CD14-positive monocyte (primary cell): ENCODE measurements around the gene CDNF. TPM values are rescaled to one million over a fixed set of nuclear protein-coding genes. Genes with fewer than 3 reads are reported as not detected.

Experiments used
- DNase-seq, 3 donors: peaks; one replicate each; pipeline ENCODE4 v3.0.0-alpha.2; 2011 to 2022
- H2AFZ ChIP-seq: 2 replicates; pipeline ENCODE4 v1.6.0; 2012; ENCODE audit warnings: mild to moderate bottlenecking, low read depth, low read length, inconsistent platforms; ENCODE audit not compliant: insufficient read depth, poor library complexity, severe bottlenecking
- H3K27ac ChIP-seq, 2 donors: 1 replicate in 1 of 2; 2 replicates in 1 of 2; pipeline ENCODE4 v1.5.1; 2012 to 2013; ENCODE audit warnings: low read length in 2 of 2, control low read depth in 1 of 2, inconsistent platforms in 1 of 2, low read depth in 1 of 2, mild to moderate bottlenecking in 1 of 2
- H3K27me3 ChIP-seq, 2 donors: one replicate each; pipeline versions ENCODE4 v1.6.0 to v1.6.1; 2011 to 2013; ENCODE audit warnings: low read length in 2 of 2; ENCODE audit not compliant: control insufficient read depth in 2 of 2, insufficient read depth in 2 of 2
- H3K36me3 ChIP-seq, 2 donors: replicated peaks in 1 of 2; 1 replicate in 1 of 2; 2 replicates in 1 of 2; pipeline versions ENCODE4 v1.5.1 to v1.6.1; 2012 to 2013; ENCODE audit warnings: low read length in 2 of 2, control low read depth in 1 of 2, inconsistent platforms in 1 of 2, mild to moderate bottlenecking in 1 of 2; ENCODE audit not compliant: insufficient read depth in 2 of 2, control insufficient read depth in 1 of 2
- H3K4me1 ChIP-seq, 2 donors: 1 replicate in 1 of 2; 2 replicates in 1 of 2; pipeline versions ENCODE4 v1.5.1 to v1.6.1; 2012 to 2013; ENCODE audit warnings: low read length in 2 of 2, control low read depth in 1 of 2, inconsistent platforms in 1 of 2, mild to moderate bottlenecking in 1 of 2, moderate library complexity in 1 of 2; ENCODE audit not compliant: insufficient read depth in 2 of 2, control insufficient read depth in 1 of 2
- H3K4me2 ChIP-seq: replicated peaks from 2 replicates; pipeline ENCODE3; 2012; ENCODE audit warnings: low read length, moderate library complexity, mild to moderate bottlenecking; ENCODE audit not compliant: poor library complexity, severe bottlenecking; ENCODE audit errors: extremely low read depth
- H3K4me3 ChIP-seq, 3 experiments: fragments of 200-600 bp in 1 of 3; sonication (generic) in 1 of 3; replicated peaks in 1 of 3; 1 replicate in 2 of 3; 2 replicates in 1 of 3; pipeline ENCODE4 v1.5.1; 2011 to 2013; ENCODE audit warnings: low read length in 3 of 3, mild to moderate bottlenecking in 3 of 3, control low read depth in 2 of 3, low read depth in 2 of 3, inconsistent platforms in 1 of 3, moderate library complexity in 1 of 3
- H3K79me2 ChIP-seq: 2 replicates; pipeline ENCODE4 v1.6.0; 2012; ENCODE audit warnings: mild to moderate bottlenecking, control low read depth, inconsistent platforms, low read length, moderate library complexity; ENCODE audit not compliant: insufficient read depth
- H3K9ac ChIP-seq: 2 replicates; pipeline ENCODE4 v1.6.0; 2017; ENCODE audit warnings: low read length, mild to moderate bottlenecking; ENCODE audit not compliant: insufficient read depth, poor library complexity, severe bottlenecking
- H3K9me3 ChIP-seq, 2 donors: replicated peaks in 1 of 2; 1 replicate in 1 of 2; 2 replicates in 1 of 2; pipeline versions ENCODE4 v1.5.1 to v1.6.1; 2012 to 2013; ENCODE audit warnings: low read length in 2 of 2, control low read depth in 1 of 2; ENCODE audit not compliant: control insufficient read depth in 1 of 2, insufficient read depth in 1 of 2
- H4K20me1 ChIP-seq: 2 replicates; pipeline ENCODE4 v1.6.0; 2012; ENCODE audit warnings: mild to moderate bottlenecking, low read length, control low read depth, moderate library complexity; ENCODE audit not compliant: insufficient read depth
- H3K27ac Mint-ChIP-seq, 7 donors: one replicate each; pipeline ENCODE4 v1.8.0; 2020; ENCODE audit warnings: mild to moderate bottlenecking in 7 of 7, mixed read lengths in 7 of 7, moderate library complexity in 6 of 7, inconsistent platforms in 2 of 7
- H3K27me3 Mint-ChIP-seq, 3 donors: one replicate each; pipeline ENCODE4 v1.8.0; 2021 to 2022; ENCODE audit warnings: low read depth in 3 of 3, mild to moderate bottlenecking in 3 of 3, mixed read lengths in 3 of 3, moderate library complexity in 3 of 3, inconsistent platforms in 1 of 3
- H3K36me3 Mint-ChIP-seq, 2 donors: one replicate each; pipeline ENCODE4 v1.8.0; 2020; ENCODE audit warnings: mixed read lengths in 2 of 2, inconsistent platforms in 1 of 2, mild to moderate bottlenecking in 1 of 2
- H3K4me1 Mint-ChIP-seq: one replicate; pipeline ENCODE4 v1.8.0; 2020; ENCODE audit warnings: mild to moderate bottlenecking, mixed read lengths
- H3K4me3 Mint-ChIP-seq, 2 donors: one replicate each; pipeline ENCODE4 v1.8.0; 2020; ENCODE audit warnings: mild to moderate bottlenecking in 2 of 2, mixed read lengths in 2 of 2, moderate library complexity in 1 of 2
- H3K9me3 Mint-ChIP-seq, 7 donors: one replicate each; pipeline ENCODE4 v1.8.0; 2020 to 2022; ENCODE audit warnings: mixed read lengths in 7 of 7, mild to moderate bottlenecking in 6 of 7, moderate library complexity in 6 of 7, inconsistent platforms in 2 of 7
- WGBS: methylation state at CpG from one replicate; pipeline ENCODE4 v1.1.5; 2013; ENCODE audit warnings: missing lambda C conversion rate; ENCODE audit not compliant: insufficient coverage; 5-methylcytosine and 5-hydroxymethylcytosine counted together
- intact Hi-C, 2 donors: fragments of 100-400 bp; cut with micrococcal nuclease; formaldehyde crosslinking; loops; one replicate each; pipeline versions ENCODE4 v1.15.0 to v1.15.1; 2023
- polyA plus RNA-seq, 3 donors: library from polyadenylated mRNA; depleted of rRNA in 1 of 3; unstranded in 2 of 3; stranded (reverse) in 1 of 3; fragments of 300-500 nt in 2 of 3; fragments of >200 nt in 1 of 3; fragmentation: Illumina TruSeq in 2 of 3; gene quantifications; 1 replicate in 2 of 3; 2 replicates in 1 of 3; pipeline ENCODE4 v1.2.3, GENCODE V29; 2012 to 2021
- TF ChIP-seq, protein P1 (sequence below): fragments of 200-600 bp; IDR thresholded peaks from one replicate; pipeline ENCODE4 v1.8.0; 2022; ENCODE audit warnings: antibody characterized with exemption, mild to moderate bottlenecking

Gene CDNF
- polyA plus RNA-seq, 3 donors, result 0.28 TPM; not detected in 1

DNA sequence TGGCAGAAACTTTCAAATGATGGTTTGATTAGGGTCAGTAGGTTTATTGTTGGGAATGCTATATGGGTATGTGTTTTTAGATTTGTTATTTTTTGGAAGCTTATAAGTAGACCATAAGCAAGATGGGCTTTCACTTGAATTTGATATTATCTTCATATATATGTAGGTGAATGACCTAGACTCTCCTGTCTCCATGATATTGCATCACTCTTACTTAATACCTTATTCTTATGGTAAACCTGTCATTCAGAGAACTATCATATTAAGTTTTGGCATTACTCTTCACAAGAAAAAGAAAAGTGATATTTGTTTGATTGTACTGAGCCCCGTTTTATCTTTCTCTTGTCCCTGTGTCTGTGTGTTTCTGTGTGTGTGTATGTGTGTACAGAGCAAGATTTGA, 17.6 kb upstream of the CDNF start:
- Mint-ChIP-seq H3K27me3 (peaks cover 0 to 3% (median 0%) of the 10 kb centered on the region in 3 donors), H3K9me3 (no peaks in the 10 kb centered on the region), H3K4me1 (peaks cover 21% of the 10 kb centered on the region), H3K36me3 (peaks cover 55 to 64% of the 10 kb centered on the region in 2 donors), H3K27ac (no peak overlapping the region), H3K4me3 (no peak overlapping the region)
- Histone ChIP-seq H3K9ac (no peak overlapping the region), H3K79me2 (no peaks in the 10 kb centered on the region), H2AFZ (no peak overlapping the region), H3K27ac (no peak overlapping the region), H4K20me1 (no peaks in the 10 kb centered on the region), H3K27me3 (no peaks in the 10 kb centered on the region), H3K4me2 (no peak overlapping the region), H3K9me3 (no peaks in the 10 kb centered on the region), H3K4me3 (no peak overlapping the region), H3K36me3 (peaks cover 44 to 68% of the 10 kb centered on the region in 2 donors), H3K4me1 (peaks cover 7 to 22% of the 10 kb centered on the region in 2 donors)
- WGBS, result no CpG with 5 or more reads among the region's 1 CpG
- intact Hi-C loops, result no loop called here
- DNase-seq, result no peak
- TF ChIP-seq, protein P1, sequence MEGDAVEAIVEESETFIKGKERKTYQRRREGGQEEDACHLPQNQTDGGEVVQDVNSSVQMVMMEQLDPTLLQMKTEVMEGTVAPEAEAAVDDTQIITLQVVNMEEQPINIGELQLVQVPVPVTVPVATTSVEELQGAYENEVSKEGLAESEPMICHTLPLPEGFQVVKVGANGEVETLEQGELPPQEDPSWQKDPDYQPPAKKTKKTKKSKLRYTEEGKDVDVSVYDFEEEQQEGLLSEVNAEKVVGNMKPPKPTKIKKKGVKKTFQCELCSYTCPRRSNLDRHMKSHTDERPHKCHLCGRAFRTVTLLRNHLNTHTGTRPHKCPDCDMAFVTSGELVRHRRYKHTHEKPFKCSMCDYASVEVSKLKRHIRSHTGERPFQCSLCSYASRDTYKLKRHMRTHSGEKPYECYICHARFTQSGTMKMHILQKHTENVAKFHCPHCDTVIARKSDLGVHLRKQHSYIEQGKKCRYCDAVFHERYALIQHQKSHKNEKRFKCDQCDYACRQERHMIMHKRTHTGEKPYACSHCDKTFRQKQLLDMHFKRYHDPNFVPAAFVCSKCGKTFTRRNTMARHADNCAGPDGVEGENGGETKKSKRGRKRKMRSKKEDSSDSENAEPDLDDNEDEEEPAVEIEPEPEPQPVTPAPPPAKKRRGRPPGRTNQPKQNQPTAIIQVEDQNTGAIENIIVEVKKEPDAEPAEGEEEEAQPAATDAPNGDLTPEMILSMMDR, result no peak

DNA sequence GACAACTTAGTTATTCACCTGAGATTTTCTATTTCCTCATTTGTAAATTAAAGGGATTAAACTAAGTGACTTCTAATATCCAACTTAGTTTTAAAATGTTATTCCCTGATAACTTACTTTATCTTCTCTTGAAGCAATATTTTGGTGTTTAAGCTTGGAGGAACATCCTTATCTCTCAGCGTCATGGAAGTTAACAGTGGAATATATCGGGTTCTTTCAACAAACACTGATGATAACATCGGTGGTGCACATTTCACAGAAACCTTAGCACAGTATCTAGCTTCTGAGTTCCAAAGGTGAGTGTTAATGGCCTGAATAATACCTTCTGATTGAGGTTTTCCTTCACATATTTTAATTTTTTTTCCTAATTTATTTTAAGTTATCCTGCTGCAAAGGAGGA, 14.4 kb upstream of the CDNF start:
- no peak overlapping the region for H3K4me3 Mint-ChIP-seq
- Histone ChIP-seq H3K27ac (no peak overlapping the region), H3K9me3 (no peaks in the 10 kb centered on the region), H4K20me1 (no peaks in the 10 kb centered on the region), H3K36me3 (peaks cover 57 to 87% of the 10 kb centered on the region in 2 donors), H3K27me3 (no peaks in the 10 kb centered on the region), H3K9ac (no peak overlapping the region), H3K79me2 (no peaks in the 10 kb centered on the region), H3K4me1 (no peaks in the 10 kb centered on the region), H3K4me3 (no peak overlapping the region), H3K4me2 (no peak overlapping the region), H2AFZ (no peak overlapping the region)
- TF ChIP-seq, protein P1, result no peak
- no CpG with 5 or more reads among the region's 3 CpGs for WGBS
- peaks cover 57 to 66% of the 10 kb centered on the region in 2 donors for H3K36me3 Mint-ChIP-seq
- H3K4me1 Mint-ChIP-seq, result no peaks in the 10 kb centered on the region
- H3K9me3 Mint-ChIP-seq, result no peaks in the 10 kb centered on the region
- intact Hi-C loops, result no loop called here
- no peak for DNase-seq
- H3K27ac Mint-ChIP-seq, result no peak overlapping the region
- H3K27me3 Mint-ChIP-seq, result no peaks in the 10 kb centered on the region
